RWPE1 (cell line): ENCODE measurements around the gene BRCA2.

Experiments used
- CTCF ChIA-PET: fragments of 350-600 bp; sonication (Branson Sonifier 250); formaldehyde crosslinking; extraction: SDS; loops from one replicate; lab custom pipeline; 2021; lab: Yijun Ruan, JAX
- POLR2A ChIA-PET: fragments of 400-600 bp; formaldehyde crosslinking; extraction: SDS; loops from one replicate; lab custom pipeline; 2020; ENCODE audit warnings: antibody characterized with exemption; ENCODE audit not compliant: low non-redundant PET; lab: Yijun Ruan, JAX
- DNase-seq: peaks from one replicate; pipeline ENCODE4 v3.0.0; 2012; ENCODE audit warnings: low spot score
- H3K27ac ChIP-seq: fragments of 450-650 bp; 2 replicates; pipeline ENCODE4 v1.5.1; 2017
- TF ChIP-seq, protein P1 (sequence below): fragments of 450-650 bp; conservative IDR thresholded peaks from 2 replicates; pipeline ENCODE4 v1.5.1; 2017; ENCODE audit warnings: low read depth, mild to moderate bottlenecking

BRCA2 gene

DNA sequence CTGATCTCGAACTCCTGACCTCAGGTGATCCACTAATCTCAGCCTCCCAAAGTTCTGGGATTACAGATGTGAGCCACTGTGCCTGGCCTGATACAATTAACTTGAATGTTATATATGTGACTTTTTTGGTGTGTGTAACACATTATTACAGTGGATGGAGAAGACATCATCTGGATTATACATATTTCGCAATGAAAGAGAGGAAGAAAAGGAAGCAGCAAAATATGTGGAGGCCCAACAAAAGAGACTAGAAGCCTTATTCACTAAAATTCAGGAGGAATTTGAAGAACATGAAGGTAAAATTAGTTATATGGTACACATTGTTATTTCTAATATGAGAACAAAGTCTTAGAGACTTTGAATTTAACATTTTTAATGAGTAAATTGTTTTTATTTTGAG, 55.5 kb downstream of the BRCA2 start:
- CTCF ChIA-PET: no interaction called here
- no peak overlapping the region for H3K27ac ChIP-seq
- POLR2A ChIA-PET: no interaction called here
- DNase-seq: no peak
- TF ChIP-seq, protein P1, sequence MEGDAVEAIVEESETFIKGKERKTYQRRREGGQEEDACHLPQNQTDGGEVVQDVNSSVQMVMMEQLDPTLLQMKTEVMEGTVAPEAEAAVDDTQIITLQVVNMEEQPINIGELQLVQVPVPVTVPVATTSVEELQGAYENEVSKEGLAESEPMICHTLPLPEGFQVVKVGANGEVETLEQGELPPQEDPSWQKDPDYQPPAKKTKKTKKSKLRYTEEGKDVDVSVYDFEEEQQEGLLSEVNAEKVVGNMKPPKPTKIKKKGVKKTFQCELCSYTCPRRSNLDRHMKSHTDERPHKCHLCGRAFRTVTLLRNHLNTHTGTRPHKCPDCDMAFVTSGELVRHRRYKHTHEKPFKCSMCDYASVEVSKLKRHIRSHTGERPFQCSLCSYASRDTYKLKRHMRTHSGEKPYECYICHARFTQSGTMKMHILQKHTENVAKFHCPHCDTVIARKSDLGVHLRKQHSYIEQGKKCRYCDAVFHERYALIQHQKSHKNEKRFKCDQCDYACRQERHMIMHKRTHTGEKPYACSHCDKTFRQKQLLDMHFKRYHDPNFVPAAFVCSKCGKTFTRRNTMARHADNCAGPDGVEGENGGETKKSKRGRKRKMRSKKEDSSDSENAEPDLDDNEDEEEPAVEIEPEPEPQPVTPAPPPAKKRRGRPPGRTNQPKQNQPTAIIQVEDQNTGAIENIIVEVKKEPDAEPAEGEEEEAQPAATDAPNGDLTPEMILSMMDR: no peak

DNA sequence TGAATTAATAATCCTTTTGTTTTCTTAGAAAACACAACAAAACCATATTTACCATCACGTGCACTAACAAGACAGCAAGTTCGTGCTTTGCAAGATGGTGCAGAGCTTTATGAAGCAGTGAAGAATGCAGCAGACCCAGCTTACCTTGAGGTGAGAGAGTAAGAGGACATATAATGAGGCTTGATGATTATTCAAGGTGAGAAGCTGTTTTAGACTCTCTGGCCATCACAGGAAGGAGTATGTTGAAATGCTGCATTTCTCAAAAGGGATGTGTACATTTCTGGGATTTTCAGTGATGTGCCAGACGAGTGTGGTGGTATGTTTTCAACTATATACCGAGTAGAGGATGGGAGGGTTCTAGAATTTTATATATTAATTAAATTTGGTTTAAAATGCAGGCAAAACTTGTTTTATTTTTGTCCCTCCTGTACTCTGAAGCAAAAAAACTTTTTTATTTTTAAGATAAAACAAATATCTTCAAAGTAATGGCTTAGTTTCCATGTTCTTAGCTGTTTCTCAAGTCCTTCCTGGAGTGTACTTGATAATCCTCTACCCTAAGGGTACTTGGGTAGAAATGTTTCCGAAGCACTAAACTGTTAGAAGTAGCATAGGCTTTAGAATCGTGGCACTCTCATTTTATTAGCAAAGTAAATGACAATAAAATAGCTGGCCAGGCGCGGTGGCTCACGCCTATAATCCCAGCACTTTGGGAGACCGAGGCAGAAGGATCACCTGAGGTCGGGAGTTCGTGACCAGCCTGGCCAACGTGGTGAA, 61.5 kb downstream of the BRCA2 start:
- H3K27ac ChIP-seq: no peak overlapping the region
- ChIA-PET CTCF (no interaction called here), POLR2A (no interaction called here)
- TF ChIP-seq, protein P1: no peak
- no peak for DNase-seq

DNA sequence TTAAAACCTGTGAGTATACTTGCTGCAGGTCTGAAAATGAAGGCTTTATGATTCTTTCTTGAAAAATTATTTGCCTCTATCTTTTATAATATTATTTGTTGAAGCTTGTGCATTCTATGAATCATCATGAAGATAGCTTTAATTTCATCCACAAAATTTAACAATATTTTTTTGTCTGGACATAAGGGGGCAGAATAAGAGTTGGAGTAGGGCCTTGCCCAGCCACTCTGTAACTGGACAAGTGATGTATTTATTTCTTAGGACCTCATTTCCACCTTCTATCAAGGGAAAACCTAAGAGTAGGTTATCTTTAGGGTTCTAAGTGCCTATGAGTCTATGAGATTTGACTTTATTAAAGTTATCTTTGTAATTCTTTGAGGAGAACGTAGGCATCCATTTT, 62.7 kb downstream of the BRCA2 start:
- ChIA-PET POLR2A (no interaction called here), CTCF (no interaction called here)
- DNase-seq: no peak
- H3K27ac ChIP-seq: no peak overlapping the region
- TF ChIP-seq, protein P1: no peak

DNA sequence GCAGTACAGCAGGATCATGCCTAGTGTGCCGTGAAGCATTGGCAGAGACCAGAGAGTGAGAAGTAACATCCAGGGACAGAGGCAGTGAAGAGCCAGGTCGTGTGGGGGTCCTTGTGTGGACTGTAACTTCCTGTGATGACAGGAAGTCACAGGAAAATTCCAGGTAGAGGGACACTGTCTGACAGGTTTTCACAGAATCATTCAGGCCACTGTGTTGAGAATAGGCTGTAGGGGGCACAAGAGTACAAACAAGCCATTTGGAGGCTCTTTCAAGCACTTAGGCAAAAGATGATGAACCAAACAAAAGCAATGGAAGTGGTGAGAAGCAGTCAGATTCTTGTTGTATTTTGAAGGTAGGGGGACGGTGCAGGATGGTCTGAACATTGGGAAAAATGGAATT, 66.2 kb downstream of the BRCA2 start:
- DNase-seq: no peak
- TF ChIP-seq, protein P1: no peak
- ChIA-PET POLR2A (no interaction called here), CTCF (interaction anchor here (0.6 kb wide), 3 partner anchors 10 to 200 kb away, joined by 3 to 7 read pairs (median 3); no protein-coding TSS in a partner anchor)
- no peak overlapping the region for H3K27ac ChIP-seq

DNA sequence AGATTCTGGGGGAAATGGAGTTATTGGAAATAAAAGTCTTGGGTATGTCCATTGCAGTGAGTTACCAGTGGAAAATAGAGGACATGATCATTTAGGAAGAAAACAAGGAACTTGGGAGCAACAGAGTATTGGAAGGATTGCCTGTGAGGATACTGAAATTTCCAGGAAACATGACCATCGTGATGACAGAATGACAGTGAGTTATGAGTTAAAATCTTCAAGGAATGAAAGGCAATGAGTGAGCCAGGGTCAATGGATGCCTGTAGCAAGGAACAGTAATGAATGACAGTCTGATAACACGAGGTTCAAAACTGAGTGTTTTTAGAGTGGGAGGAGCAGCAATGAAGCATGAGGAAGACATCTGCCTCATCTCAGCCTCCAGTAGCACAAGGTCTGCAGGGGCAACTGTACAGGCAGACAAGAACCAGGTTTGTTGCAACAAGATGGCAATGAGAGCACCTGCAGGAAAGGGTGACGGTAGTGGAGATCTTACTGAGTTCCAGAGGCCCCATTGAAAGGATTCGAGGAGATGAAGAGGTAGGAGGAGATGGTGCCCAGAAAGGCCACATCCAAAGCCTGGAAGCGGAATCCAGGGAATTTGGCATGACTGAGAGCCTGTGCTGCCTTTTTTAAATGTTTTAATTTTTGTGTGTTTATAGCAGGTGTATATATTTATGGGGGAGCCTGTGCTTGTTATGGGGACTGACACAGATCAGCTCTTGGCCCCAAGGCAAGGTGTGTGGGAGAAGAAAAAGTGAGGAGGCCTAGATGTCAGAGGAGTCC, 68.7 kb downstream of the BRCA2 start:
- ChIA-PET CTCF (interaction anchor here (0.6 kb wide), 1 partner anchor 59 kb away, joined by 3 read pairs; no protein-coding TSS in a partner anchor), POLR2A (no interaction called here)
- TF ChIP-seq, protein P1: no peak
- no peak for DNase-seq
- no peak overlapping the region for H3K27ac ChIP-seq

DNA sequence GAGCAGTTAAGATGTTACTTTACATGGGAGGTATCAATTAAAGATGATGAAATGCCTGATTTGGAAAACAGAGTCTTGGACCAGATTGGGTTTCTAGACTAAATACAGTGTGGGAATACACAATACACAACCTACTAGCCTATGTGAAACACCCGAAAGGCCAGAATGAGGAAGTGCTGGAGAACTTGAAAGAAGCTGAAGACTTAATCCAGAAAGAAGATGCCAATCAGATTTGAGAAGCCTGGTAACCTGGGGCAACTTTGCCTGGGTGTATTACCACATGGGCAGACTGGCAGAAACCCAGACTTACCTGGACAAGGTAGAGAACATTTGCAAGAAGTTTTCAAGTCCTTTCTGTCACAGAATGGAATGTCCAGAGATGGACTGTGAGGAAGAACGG, 69.4 kb downstream of the BRCA2 start:
- DNase-seq: no peak
- no peak overlapping the region for H3K27ac ChIP-seq
- ChIA-PET CTCF (no interaction called here), POLR2A (no interaction called here)
- TF ChIP-seq, protein P1: no peak
